ENCODE data around the gene RMND5A.

RMND5A gene

GRCh38 chr2:86768189-86768949 is 48.3 kb downstream of the RMND5A start:
- DNase-seq, result no peak

- DNase-seq, result no peak
These were observed 49.7 kb downstream of the RMND5A start for GRCh38 chr2:86769838-86770237.

GRCh38 chr2:86770816-86771301 is 50.8 kb downstream of the RMND5A start:
- DNase-seq, result no peak

- DNase-seq, result no peak
These were observed 52.5 kb downstream of the RMND5A start for GRCh38 chr2:86772611-86773010.

GRCh38 chr2:86774862-86775261 is 54.8 kb downstream of the RMND5A start:
- DNase-seq, result no peak

GRCh38 chr2:86775338-86775737 is 55.2 kb downstream of the RMND5A start:
- DNase-seq, result no peak

- no peak for DNase-seq
These were observed 56.4 kb downstream of the RMND5A start for GRCh38 chr2:86776532-86776931.

- no peak for DNase-seq
These were observed 58.9 kb downstream of the RMND5A start for GRCh38 chr2:86778957-86779356.

GRCh38 chr2:86779971-86780370 is 59.9 kb downstream of the RMND5A start:
- DNase-seq, result no peak

GRCh38 chr2:86781363-86781762 is 61.3 kb downstream of the RMND5A start:
- no peak for DNase-seq

- no peak for DNase-seq
These were observed 62.7 kb downstream of the RMND5A start for GRCh38 chr2:86782748-86783147.

GRCh38 chr2:86783615-86784339 is 63.7 kb downstream of the RMND5A start:
- no peak for DNase-seq

- no peak for DNase-seq
These were observed 65.4 kb downstream of the RMND5A start for GRCh38 chr2:86785456-86785855.

- no peak for DNase-seq
These were observed 66.0 kb downstream of the RMND5A start for GRCh38 chr2:86786001-86786536.

- no peak for DNase-seq
These were observed 67.6 kb downstream of the RMND5A start for GRCh38 chr2:86787736-86788135.

- DNase-seq, result no peak
These were observed 68.1 kb downstream of the RMND5A start for GRCh38 chr2:86788165-86788564.

GRCh38 chr2:86788881-86789686 is 69.0 kb downstream of the RMND5A start:
- no peak for DNase-seq

GRCh38 chr2:86789687-86790133 is 69.6 kb downstream of the RMND5A start:
- DNase-seq, result no peak

GRCh38 chr2:86790134-86790675 is 70.1 kb downstream of the RMND5A start:
- no peak for DNase-seq

- DNase-seq, result no peak
These were observed 70.8 kb downstream of the RMND5A start, which contains the start of gene CD8A for GRCh38 chr2:86790676-86791572. Gene CD8A, minus strand, starts transcription at chr2:86790913. Its CDS starts 88 bp downstream, at chr2:86790825.

GRCh38 chr2:86791573-86791972 is 71.5 kb downstream of the RMND5A start:
- no peak for DNase-seq

- DNase-seq, result no peak
These were observed 73.7 kb downstream of the RMND5A start for GRCh38 chr2:86793752-86794151.
